ENCODE measurements around the gene PTPRU. TPM values are rescaled to one million over a fixed set of nuclear protein-coding genes. Genes with fewer than 3 reads are reported as not detected.
A peak's percentile ranks its signal among the peaks of the same experiment; 100 is the strongest.
"Not testable (repeated sequence)": the region's sequence is repeated elsewhere in the genome, so short reads cannot be mapped to it uniquely, and the experiment has no call there.

Gene PTPRU
- total RNA-seq, 1 donor from 2014 or later, result 17.2 TPM

DNA sequence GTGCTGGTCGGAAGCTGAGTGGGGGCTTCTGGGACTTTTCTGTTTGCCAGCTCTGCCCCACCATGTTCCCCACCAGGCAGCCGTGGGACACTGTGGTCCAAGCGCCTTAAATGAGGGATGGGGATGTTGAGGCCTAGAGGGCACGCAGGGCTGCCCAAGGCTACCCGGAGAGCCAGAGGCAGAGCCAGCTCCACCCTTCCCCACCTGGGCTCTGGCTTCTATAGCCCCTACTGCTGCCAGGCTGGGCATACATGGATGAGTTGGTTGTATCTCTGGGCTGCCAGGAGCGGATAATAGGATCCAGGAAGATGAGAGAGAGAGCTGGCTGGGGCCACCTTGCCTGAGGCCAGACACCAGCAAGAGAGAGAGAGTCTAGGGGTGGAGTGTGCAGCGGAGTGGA lies 49.4 kb downstream of the PTPRU start:
- peak; percentile 76 for DNase-seq (ENCODE audit: low spot score)

DNA sequence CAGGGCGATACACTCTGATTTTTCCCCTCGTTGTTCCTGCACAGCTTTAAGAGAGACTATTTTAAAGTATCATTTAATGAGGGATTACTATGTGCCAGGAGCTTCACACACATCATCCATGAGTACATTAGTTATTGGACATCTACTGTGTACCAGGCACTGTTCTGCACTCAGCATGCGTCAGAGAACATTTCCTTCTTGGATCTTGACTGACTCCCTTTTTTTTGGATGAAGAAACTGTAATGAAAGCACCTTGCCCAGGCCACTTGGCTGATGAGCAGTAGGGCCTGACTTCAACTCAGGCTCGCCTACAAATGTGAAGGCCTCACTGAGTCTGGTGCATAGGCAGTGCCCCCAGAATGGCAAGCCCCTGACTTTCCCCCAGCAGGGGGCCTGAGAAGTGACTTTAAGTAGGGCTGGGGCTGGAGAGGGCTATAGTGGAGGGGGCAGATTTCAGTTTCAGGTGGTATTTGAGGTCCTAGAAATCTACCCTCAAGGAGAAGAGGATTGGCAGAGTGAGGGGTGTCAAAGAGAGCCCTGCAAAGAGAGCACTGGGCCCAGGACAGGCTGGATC lies 50.0 kb downstream of the PTPRU start:
- peak; percentile 37 for DNase-seq (ENCODE audit: low spot score)

- DNase-seq (ENCODE audit: low spot score), result peak; percentile 75
Measured at GRCh38 chr1:29289493-29289892, 53.2 kb downstream of the PTPRU start.

DNA sequence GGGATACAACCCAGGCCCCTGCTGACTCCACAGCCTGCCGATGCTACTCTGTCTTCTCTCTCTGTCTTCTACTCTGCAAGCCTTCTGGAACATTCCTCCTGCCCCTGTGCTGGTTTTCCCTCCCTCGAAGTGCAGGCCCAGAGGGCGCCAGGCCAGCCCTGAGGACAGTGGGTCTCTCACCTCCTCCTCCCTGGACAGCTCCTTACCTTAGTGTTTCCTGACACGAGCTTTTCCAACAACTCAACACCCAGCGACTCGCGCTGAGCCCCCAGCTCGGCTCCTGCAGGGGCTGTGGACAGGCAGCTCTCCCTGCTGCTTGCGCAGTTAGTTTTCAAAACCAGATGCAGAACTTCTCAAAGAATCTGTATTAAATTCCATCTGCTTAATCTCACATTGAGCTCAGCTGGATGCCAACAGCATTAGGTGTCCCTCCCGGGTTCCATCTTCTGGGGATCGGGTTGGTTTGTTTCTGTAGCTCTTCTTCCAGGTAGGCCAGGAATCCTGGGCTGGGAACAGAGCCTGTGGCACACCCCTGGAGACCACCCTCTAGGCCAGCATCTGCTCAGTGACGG lies 54.2 kb downstream of the PTPRU start:
- no peak for DNase-seq (ENCODE audit: low spot score)

DNA sequence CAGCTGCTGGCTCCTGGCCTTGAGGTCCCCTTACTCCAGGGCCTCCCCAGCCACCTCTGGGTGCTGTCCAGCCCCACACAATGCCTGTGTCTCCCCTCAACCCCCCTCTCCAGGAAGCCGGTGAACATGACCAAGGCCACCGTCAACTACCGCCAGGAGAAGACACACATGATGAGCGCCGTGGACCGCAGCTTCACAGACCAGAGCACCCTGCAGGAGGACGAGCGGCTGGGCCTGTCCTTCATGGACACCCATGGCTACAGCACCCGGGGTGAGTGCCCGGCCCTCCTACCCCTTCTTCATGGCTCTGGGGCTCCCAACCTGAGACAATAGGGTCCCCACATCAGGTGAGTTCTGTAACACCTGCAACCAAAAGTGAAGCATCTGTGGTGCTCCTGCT lies 55.4 kb downstream of the PTPRU start:
- no peak for DNase-seq (ENCODE audit: low spot score)

- no peak for DNase-seq (ENCODE audit: low spot score)
Measured at GRCh38 chr1:29292344-29292743, 56.0 kb downstream of the PTPRU start.

- DNase-seq (ENCODE audit: low spot score), result no peak
Measured at GRCh38 chr1:29297450-29297849, 61.1 kb downstream of the PTPRU start.

DNA sequence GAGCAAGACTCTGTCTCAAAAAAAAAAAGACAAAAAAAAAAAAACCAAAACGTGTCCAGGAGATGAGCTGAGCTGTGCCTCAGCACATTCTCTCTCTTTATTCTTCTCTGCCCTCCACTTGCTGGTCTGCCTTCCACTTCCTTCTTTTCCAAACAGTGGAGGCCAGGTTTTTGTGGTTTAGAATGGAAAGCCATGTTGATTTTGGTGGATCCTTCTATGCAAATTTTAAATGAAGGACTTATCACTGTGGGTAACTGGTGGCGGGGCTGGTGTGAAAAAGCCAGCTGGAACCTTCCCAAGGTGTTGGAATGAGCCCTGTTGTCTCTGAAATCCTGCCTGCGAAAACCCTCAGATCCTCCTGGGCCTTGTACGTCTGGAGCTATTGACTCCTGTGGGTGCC lies 61.9 kb downstream of the PTPRU start:
- DNase-seq (ENCODE audit: low spot score), result no peak

DNA sequence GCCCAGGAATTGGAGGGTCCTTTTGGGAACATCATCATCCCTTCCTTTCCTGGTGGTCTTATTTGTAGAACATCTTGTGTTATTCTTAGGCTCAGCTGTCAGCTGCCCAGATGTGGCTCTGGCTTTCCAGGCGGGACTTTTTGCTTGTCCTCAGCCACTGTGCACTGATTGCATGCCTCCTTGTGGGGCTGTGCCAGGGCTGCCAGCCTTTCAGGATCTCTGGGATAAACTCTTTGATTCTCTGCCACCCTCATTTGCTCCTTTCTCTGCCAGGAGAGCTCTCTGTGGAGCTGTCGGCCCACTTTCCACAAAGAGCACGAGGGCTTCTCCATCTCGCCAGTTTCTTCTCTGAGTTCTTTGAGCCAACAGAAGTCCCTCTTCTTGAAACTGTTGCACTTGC lies 63.1 kb downstream of the PTPRU start:
- DNase-seq (ENCODE audit: low spot score), result no peak

GRCh38 chr1:29301732-29302131 lies 65.4 kb downstream of the PTPRU start:
- DNase-seq (ENCODE audit: low spot score), result not testable (repeated sequence)

- no peak for DNase-seq (ENCODE audit: low spot score)
Measured at GRCh38 chr1:29303201-29304024, 67.1 kb downstream of the PTPRU start.

DNA sequence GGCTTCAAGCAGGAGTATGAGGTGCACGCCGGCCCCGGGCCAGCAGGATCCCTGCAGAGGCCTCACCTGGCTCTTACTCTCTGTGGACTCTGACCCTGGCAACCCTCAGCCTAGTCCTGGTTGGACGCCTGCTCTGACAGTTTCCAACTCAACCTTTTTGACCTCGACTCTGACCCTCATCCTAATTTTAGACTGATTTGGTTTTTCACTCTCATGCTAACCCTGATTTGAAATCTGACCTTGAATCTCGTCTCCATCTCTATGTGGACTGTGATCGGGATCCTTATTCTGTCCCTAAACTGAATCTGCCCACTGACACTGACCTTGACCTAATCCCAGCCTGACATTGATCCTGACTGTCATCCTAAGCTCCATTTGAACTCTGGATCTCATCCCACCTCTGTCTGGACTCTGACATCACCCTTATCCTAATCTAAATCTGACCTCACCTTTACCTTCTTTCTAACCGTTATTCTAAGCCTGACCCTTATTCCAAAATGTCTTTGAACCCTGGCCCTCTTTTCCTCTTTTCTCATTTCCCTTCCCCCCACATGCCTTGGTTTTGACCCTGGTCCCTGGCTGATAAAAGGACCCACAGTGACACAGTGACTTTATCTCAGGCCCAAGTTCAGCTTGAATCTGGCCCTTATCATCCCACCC lies 67.8 kb downstream of the PTPRU start:
- DNase-seq (ENCODE audit: low spot score), result no peak

DNA sequence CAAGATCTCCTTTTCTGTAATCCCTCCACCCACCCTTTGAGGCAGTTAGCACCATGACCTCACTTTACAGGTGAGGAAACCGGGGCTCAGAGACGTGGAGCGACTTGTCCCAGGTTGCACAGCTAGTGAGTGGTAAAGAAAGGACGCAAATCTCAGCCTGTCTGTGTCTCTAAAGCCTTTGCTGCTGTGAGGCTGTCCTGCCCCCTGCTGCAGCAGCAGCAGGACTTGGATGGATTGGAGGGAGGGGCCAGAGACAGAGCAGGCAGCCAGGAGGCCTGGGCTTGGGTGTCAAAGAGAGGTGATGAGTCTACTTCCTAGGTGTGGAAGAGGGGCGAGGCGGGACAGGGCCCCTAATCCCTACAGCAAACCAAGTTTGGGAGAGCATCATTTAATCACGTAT lies 69.6 kb downstream of the PTPRU start:
- DNase-seq (ENCODE audit: low spot score), result no peak

GRCh38 chr1:29306471-29307140 lies 70.3 kb downstream of the PTPRU start:
- no peak for DNase-seq (ENCODE audit: low spot score)

GRCh38 chr1:29309075-29309474 lies 72.8 kb downstream of the PTPRU start:
- no peak for DNase-seq (ENCODE audit: low spot score)

- DNase-seq (ENCODE audit: low spot score), result no peak
Measured at GRCh38 chr1:29309621-29310020, 73.3 kb downstream of the PTPRU start.

GRCh38 chr1:29310616-29311180 lies 74.4 kb downstream of the PTPRU start:
- DNase-seq (ENCODE audit: low spot score), result no peak

DNA sequence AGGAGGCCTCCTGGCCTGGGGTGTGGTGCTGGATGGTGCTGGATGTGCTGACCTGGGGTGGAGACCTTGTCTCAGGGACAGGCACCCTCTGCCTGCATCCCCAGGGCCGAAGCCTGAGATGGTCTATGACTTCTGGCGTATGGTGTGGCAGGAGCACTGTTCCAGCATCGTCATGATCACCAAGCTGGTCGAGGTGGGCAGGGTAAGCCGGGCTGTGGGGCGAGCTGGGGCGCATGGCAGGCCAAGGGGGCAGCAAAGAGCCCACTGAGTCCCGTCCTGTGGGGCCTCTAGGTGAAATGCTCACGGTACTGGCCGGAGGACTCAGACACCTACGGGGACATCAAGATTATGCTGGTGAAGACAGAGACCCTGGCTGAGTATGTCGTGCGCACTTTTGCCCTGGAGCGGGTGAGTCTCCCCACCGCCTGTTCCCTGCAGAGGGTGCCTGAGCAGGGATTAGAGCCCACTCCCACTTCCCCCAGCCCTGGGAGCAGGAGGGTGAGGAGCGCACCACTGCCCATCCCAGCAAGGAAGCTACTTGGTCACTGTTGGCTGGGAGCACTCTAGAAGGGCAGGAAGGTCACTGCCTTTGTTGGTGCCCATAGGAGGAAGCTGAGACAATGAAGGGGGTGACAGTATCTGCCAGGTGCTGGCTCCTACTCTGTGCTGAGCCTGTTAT lies 75.2 kb downstream of the PTPRU start:
- DNase-seq (ENCODE audit: low spot score), result no peak

GRCh38 chr1:29312469-29313461 lies 76.4 kb downstream of the PTPRU start:
- DNase-seq (ENCODE audit: low spot score), result no peak

Measured in mesenteric fat pad (tissue), 1 donor.